ENCODE measurements around the gene PDZRN3. TPM values are rescaled to one million over a fixed set of nuclear protein-coding genes. Genes with fewer than 3 reads are reported as not detected.

The PDZRN3 gene
- total and polyA plus RNA-seq, 4 donors, result 7.3 to 36.4 (median 16.3) TPM

GRCh38 chr3:73536952-73537351, 87.8 kb downstream of the PDZRN3 start:
- no peak overlapping the region for H3K4me3 ChIP-seq
- DNase-seq (no peak), ATAC-seq (ENCODE audit: insufficient read depth, low FRiP score) (no peak)
- no peak for TF ChIP-seq CTCF (IDR thresholded peaks at IDR 0.05; ENCODE audit: control extremely low read depth, extremely low read depth)
- H3K4me1 ChIP-seq (ENCODE audit: control insufficient read depth in 5 of 5, insufficient read depth in 5 of 5, low read length in 5 of 5), result peaks cover 0 to 3% (median 0%) of the 10 kb centered on the region in 5 donors
- H3K9me3 ChIP-seq (ENCODE audit: control insufficient read depth in 4 of 4, insufficient read depth in 3 of 4, low read length in 3 of 4), result no peaks in the 10 kb centered on the region
- no peaks in the 10 kb centered on the region for H3K27me3 ChIP-seq (ENCODE audit: control insufficient read depth in 3 of 3, insufficient read depth in 3 of 3, low read length in 2 of 3)
- H3K9ac ChIP-seq (ENCODE audit: insufficient read depth in 1 of 2, low read length in 2 of 2), result no peak overlapping the region
- no peak overlapping the region for H3K27ac ChIP-seq (ENCODE audit: low read depth in 1 of 2, low read length in 1 of 2)
- no peaks in the 10 kb centered on the region for H3K36me3 ChIP-seq (ENCODE audit: control insufficient read depth in 4 of 4, insufficient read depth in 4 of 4, low read length in 4 of 4)

- DNase-seq, result no peak
- H3K9ac ChIP-seq (ENCODE audit: insufficient read depth in 1 of 2, low read length in 2 of 2), result no peak overlapping the region
- TF ChIP-seq CTCF (IDR thresholded peaks at IDR 0.05; ENCODE audit: control extremely low read depth, extremely low read depth), result no peak
- H3K27me3 ChIP-seq (ENCODE audit: control insufficient read depth in 3 of 3, insufficient read depth in 3 of 3, low read length in 2 of 3), result no peaks in the 10 kb centered on the region
- peaks cover 0 to 3% (median 0%) of the 10 kb centered on the region in 5 donors for H3K4me1 ChIP-seq (ENCODE audit: control insufficient read depth in 5 of 5, insufficient read depth in 5 of 5, low read length in 5 of 5)
- no peak overlapping the region for H3K4me3 ChIP-seq
- H3K9me3 ChIP-seq (ENCODE audit: control insufficient read depth in 4 of 4, insufficient read depth in 3 of 4, low read length in 3 of 4), result no peaks in the 10 kb centered on the region
- no peaks in the 10 kb centered on the region for H3K36me3 ChIP-seq (ENCODE audit: control insufficient read depth in 4 of 4, insufficient read depth in 4 of 4, low read length in 4 of 4)
- no peak overlapping the region for H3K27ac ChIP-seq (ENCODE audit: low read depth in 1 of 2, low read length in 1 of 2)
- WGBS, 2 donors, result 87% methylated on average over 4 of the region's 4 CpGs
- no peak for ATAC-seq (ENCODE audit: insufficient read depth, low FRiP score)
These were observed 88.3 kb downstream of the PDZRN3 start for GRCh38 chr3:73536336-73536895.

GRCh38 chr3:73535931-73536330, 88.8 kb downstream of the PDZRN3 start:
- Histone ChIP-seq H3K27me3 (ENCODE audit: control insufficient read depth in 3 of 3, insufficient read depth in 3 of 3, low read length in 2 of 3) (no peaks in the 10 kb centered on the region), H3K4me1 (ENCODE audit: control insufficient read depth in 5 of 5, insufficient read depth in 5 of 5, low read length in 5 of 5) (peaks cover 0 to 3% (median 0%) of the 10 kb centered on the region in 5 donors), H3K9ac (ENCODE audit: insufficient read depth in 1 of 2, low read length in 2 of 2) (no peak overlapping the region), H3K27ac (ENCODE audit: low read depth in 1 of 2, low read length in 1 of 2) (no peak overlapping the region), H3K4me3 (no peak overlapping the region), H3K9me3 (ENCODE audit: control insufficient read depth in 4 of 4, insufficient read depth in 3 of 4, low read length in 3 of 4) (no peaks in the 10 kb centered on the region), H3K36me3 (ENCODE audit: control insufficient read depth in 4 of 4, insufficient read depth in 4 of 4, low read length in 4 of 4) (no peaks in the 10 kb centered on the region)
- ATAC-seq (ENCODE audit: insufficient read depth, low FRiP score) (no peak), DNase-seq (no peak)
- no peak for TF ChIP-seq CTCF (IDR thresholded peaks at IDR 0.05; ENCODE audit: control extremely low read depth, extremely low read depth)

GRCh38 chr3:73535137-73535536, 89.6 kb downstream of the PDZRN3 start:
- TF ChIP-seq CTCF (IDR thresholded peaks at IDR 0.05; ENCODE audit: control extremely low read depth, extremely low read depth), result no peak
- Histone ChIP-seq H3K36me3 (ENCODE audit: control insufficient read depth in 4 of 4, insufficient read depth in 4 of 4, low read length in 4 of 4) (no peaks in the 10 kb centered on the region), H3K4me1 (ENCODE audit: control insufficient read depth in 5 of 5, insufficient read depth in 5 of 5, low read length in 5 of 5) (peaks cover 0 to 5% (median 3%) of the 10 kb centered on the region in 5 donors), H3K9ac (ENCODE audit: insufficient read depth in 1 of 2, low read length in 2 of 2) (no peak overlapping the region), H3K27me3 (ENCODE audit: control insufficient read depth in 3 of 3, insufficient read depth in 3 of 3, low read length in 2 of 3) (no peaks in the 10 kb centered on the region), H3K9me3 (ENCODE audit: control insufficient read depth in 4 of 4, insufficient read depth in 3 of 4, low read length in 3 of 4) (no peaks in the 10 kb centered on the region), H3K4me3 (no peak overlapping the region), H3K27ac (ENCODE audit: low read depth in 1 of 2, low read length in 1 of 2) (no peak overlapping the region)
- ATAC-seq (ENCODE audit: insufficient read depth, low FRiP score) (no peak), DNase-seq (no peak)
